Measurements from ENCODE around the gene MTMR3.

DNA sequence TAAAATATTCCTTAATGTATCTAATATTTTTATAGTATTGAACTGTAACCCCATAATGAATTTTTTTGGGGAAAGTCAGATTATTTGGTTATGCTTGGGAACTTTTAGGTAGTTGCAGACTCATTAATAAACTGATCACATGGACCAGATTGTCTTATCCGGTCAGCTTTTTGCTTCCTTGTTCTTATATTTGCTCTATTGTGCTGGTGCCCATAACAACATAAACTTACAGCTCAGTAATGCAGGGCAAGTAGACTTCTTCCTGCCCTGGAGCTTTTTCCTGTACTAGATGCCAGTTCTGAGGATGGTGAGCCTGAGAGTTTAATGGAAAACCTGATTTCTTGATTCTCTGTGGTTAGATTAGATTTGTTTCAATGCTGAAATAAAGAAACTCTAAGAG is 53.2 kb downstream of the MTMR3 start:
- TF ChIP-seq POLR2A (IDR thresholded peaks at IDR 0.05) = no peak
- TF ChIP-seq CTCF (IDR thresholded peaks at IDR 0.05) = no peak

All from right lobe of liver (tissue), 4 donors.